Measurements from ENCODE around the gene CBLN3. TPM values are rescaled to one million over a fixed set of nuclear protein-coding genes. Genes with fewer than 3 reads are reported as not detected.

CBLN3 gene
- polyA plus RNA-seq, 1 donor from 2014 or later = not detected

GRCh38 chr14:24422261-24422660, 7.2 kb downstream of the CBLN3 start:
- TF ChIP-seq RAD21 (conservative IDR thresholded peaks at IDR 0.05) = no peak
- TF ChIP-seq EP300 (conservative IDR thresholded peaks at IDR 0.05; ENCODE audit: poor library complexity, severe bottlenecking) = no peak
- no peak for TF ChIP-seq REST (IDR thresholded peaks at IDR 0.05; ENCODE audit: borderline replicate concordance)
- Histone ChIP-seq H3K9me3 (ENCODE audit: low read length) (no peaks in the 10 kb centered on the region), H3K4me2 (ENCODE audit: low read length) (no peak overlapping the region), H3K27ac (ENCODE audit: low read length) (no peak overlapping the region), H4K20me1 (ENCODE audit: insufficient read depth) (no peaks in the 10 kb centered on the region), H3K4me3 (ENCODE audit: low read length) (no peak overlapping the region), H3K79me2 (replicated peaks; ENCODE audit: insufficient read depth, low read length) (no peaks in the 10 kb centered on the region), H3F3A (ENCODE audit: insufficient read depth, low read length, poor library complexity, severe bottlenecking) (no peaks in the 10 kb centered on the region), H2AFZ (ENCODE audit: low read depth, low read length) (no peak overlapping the region), H3K36me3 (ENCODE audit: insufficient read depth, low read length) (no peaks in the 10 kb centered on the region), H3K9ac (ENCODE audit: low read length) (no peak overlapping the region), H3K9me2 (ENCODE audit: insufficient read depth, low read length) (no peaks in the 10 kb centered on the region), H3K27me3 (ENCODE audit: insufficient read depth, low read depth, low read length) (no peaks in the 10 kb centered on the region)

GRCh38 chr14:24418492-24418873, 11.0 kb downstream of the CBLN3 start:
- Histone ChIP-seq H3K79me2 (replicated peaks; ENCODE audit: insufficient read depth, low read length) (no peaks in the 10 kb centered on the region), H3K4me3 (ENCODE audit: low read length) (no peak overlapping the region), H3K9ac (ENCODE audit: low read length) (no peak overlapping the region), H3K27ac (ENCODE audit: low read length) (no peak overlapping the region), H3K9me3 (ENCODE audit: low read length) (no peaks in the 10 kb centered on the region), H2AFZ (ENCODE audit: low read depth, low read length) (no peak overlapping the region), H3K4me2 (ENCODE audit: low read length) (no peak overlapping the region), H3K27me3 (ENCODE audit: insufficient read depth, low read depth, low read length) (no peaks in the 10 kb centered on the region), H4K20me1 (ENCODE audit: insufficient read depth) (no peaks in the 10 kb centered on the region), H3K9me2 (ENCODE audit: insufficient read depth, low read length) (no peaks in the 10 kb centered on the region), H3F3A (ENCODE audit: insufficient read depth, low read length, poor library complexity, severe bottlenecking) (no peaks in the 10 kb centered on the region), H3K36me3 (ENCODE audit: insufficient read depth, low read length) (no peaks in the 10 kb centered on the region)
- TF ChIP-seq RAD21 (conservative IDR thresholded peaks at IDR 0.05) = no peak
- TF ChIP-seq EZH2 (IDR thresholded peaks at IDR 0.05; ENCODE audit: borderline replicate concordance, insufficient read depth, low read length, poor library complexity, severe bottlenecking) = no peak
- TF ChIP-seq POLR2AphosphoS5 (IDR thresholded peaks at IDR 0.05) = no peak
- no peak for TF ChIP-seq CTCF (IDR thresholded peaks at IDR 0.05; ENCODE audit: poor library complexity, severe bottlenecking)
- TF ChIP-seq EP300 (conservative IDR thresholded peaks at IDR 0.05; ENCODE audit: poor library complexity, severe bottlenecking) = no peak
- TF ChIP-seq REST (IDR thresholded peaks at IDR 0.05; ENCODE audit: borderline replicate concordance) = no peak
- no peak for TF ChIP-seq MXI1 (conservative IDR thresholded peaks at IDR 0.05; ENCODE audit: poor library complexity, severe bottlenecking)
- TF ChIP-seq SMC3 (conservative IDR thresholded peaks at IDR 0.05; ENCODE audit: poor library complexity) = no peak
- no peak for TF ChIP-seq TAF1 (IDR thresholded peaks at IDR 0.05; ENCODE audit: low read depth)
